HEK293 (cell line): ENCODE results near the gene MSRB1.

ENCODE experiments used
- BCL11B ChIP-seq: fragments of 450-650 bp; formaldehyde crosslinking; IDR thresholded peaks from 2 replicates; pipeline ENCODE4 v1.5.1; 2016; ENCODE audit warnings: low read depth, missing biosample characterization, missing genetic modification characterization
- KLF1 ChIP-seq: fragments of 450-650 bp; formaldehyde crosslinking; IDR thresholded peaks from 2 replicates; pipeline ENCODE4 v1.5.1; 2016; ENCODE audit warnings: missing biosample characterization, missing genetic modification characterization
- RBAK ChIP-seq: fragments of 450-650 bp; formaldehyde crosslinking; IDR thresholded peaks from 2 replicates; pipeline ENCODE4 v1.5.1; 2016; ENCODE audit warnings: missing biosample characterization, missing genetic modification characterization
- SP2 ChIP-seq: fragments of 450-650 bp; formaldehyde crosslinking; IDR thresholded peaks from 2 replicates; pipeline ENCODE4 v1.5.1; 2016; ENCODE audit warnings: missing biosample characterization, missing genetic modification characterization
- WT1 ChIP-seq: fragments of 450-650 bp; formaldehyde crosslinking; IDR thresholded peaks from 2 replicates; pipeline ENCODE4 v1.5.1; 2016; ENCODE audit warnings: missing biosample characterization, missing genetic modification characterization
- ZBTB17 ChIP-seq: fragments of 450-650 bp; formaldehyde crosslinking; IDR thresholded peaks from 2 replicates; pipeline ENCODE4 v1.5.1; 2016; ENCODE audit warnings: missing biosample characterization, missing genetic modification characterization
- ZBTB7A ChIP-seq: fragments of 450-650 bp; formaldehyde crosslinking; IDR thresholded peaks from 2 replicates; pipeline ENCODE4 v1.5.1; 2016; ENCODE audit warnings: low read depth, missing biosample characterization, missing genetic modification characterization
- ZNF140 ChIP-seq: fragments of 450-650 bp; formaldehyde crosslinking; IDR thresholded peaks from 2 replicates; pipeline ENCODE4 v1.5.1; 2016; ENCODE audit warnings: missing biosample characterization, missing genetic modification characterization
- ZNF146 ChIP-seq: fragments of 450-650 bp; formaldehyde crosslinking; IDR thresholded peaks from 2 replicates; pipeline ENCODE4 v1.5.1; 2016; ENCODE audit warnings: missing biosample characterization, missing genetic modification characterization
- ZNF157 ChIP-seq: fragments of 450-650 bp; formaldehyde crosslinking; IDR thresholded peaks from 2 replicates; pipeline ENCODE4 v1.5.1; 2016; ENCODE audit warnings: missing biosample characterization, missing genetic modification characterization
- ZNF324 ChIP-seq: fragments of 450-650 bp; formaldehyde crosslinking; IDR thresholded peaks from 2 replicates; pipeline ENCODE4 v1.5.1; 2016; ENCODE audit warnings: missing biosample characterization, missing genetic modification characterization
- ZNF354C ChIP-seq: fragments of 450-650 bp; formaldehyde crosslinking; IDR thresholded peaks from 2 replicates; pipeline ENCODE4 v1.5.1; 2016; ENCODE audit warnings: missing biosample characterization, missing genetic modification characterization, low read depth, borderline replicate concordance
- ZNF394 ChIP-seq: fragments of 450-650 bp; formaldehyde crosslinking; IDR thresholded peaks from 2 replicates; pipeline ENCODE4 v1.5.1; 2016; ENCODE audit warnings: missing biosample characterization, missing genetic modification characterization, mild to moderate bottlenecking, moderate library complexity, borderline replicate concordance
- ZNF501 ChIP-seq: fragments of 450-650 bp; formaldehyde crosslinking; IDR thresholded peaks from 2 replicates; pipeline ENCODE4 v1.5.1; 2016; ENCODE audit warnings: missing biosample characterization, missing genetic modification characterization
- ZNF629 ChIP-seq: fragments of 450-650 bp; formaldehyde crosslinking; IDR thresholded peaks from 2 replicates; pipeline ENCODE4 v1.5.1; 2017; ENCODE audit warnings: missing biosample characterization, missing genetic modification characterization
- ZNF776 ChIP-seq: fragments of 450-650 bp; formaldehyde crosslinking; IDR thresholded peaks from 2 replicates; pipeline ENCODE4 v1.5.0; 2017; ENCODE audit warnings: missing biosample characterization, missing genetic modification characterization, borderline replicate concordance
- ZNF792 ChIP-seq: fragments of 450-650 bp; formaldehyde crosslinking; IDR thresholded peaks from 2 replicates; pipeline ENCODE4 v1.5.1; 2016; ENCODE audit warnings: missing biosample characterization, missing genetic modification characterization
- ZNF837 ChIP-seq: fragments of 450-650 bp; formaldehyde crosslinking; IDR thresholded peaks from 2 replicates; pipeline ENCODE4 v1.5.1; 2016; ENCODE audit warnings: missing biosample characterization, missing genetic modification characterization
- TF ChIP-seq, protein P1 (sequence below): fragments of 450-650 bp; formaldehyde crosslinking; IDR thresholded peaks from 2 replicates; pipeline ENCODE4 v1.5.1; 2016; ENCODE audit warnings: missing biosample characterization, missing genetic modification characterization
- TF ChIP-seq, protein P2 (sequence below): fragments of 450-650 bp; formaldehyde crosslinking; IDR thresholded peaks from 2 replicates; pipeline ENCODE4 v1.5.1; 2016; ENCODE audit warnings: missing biosample characterization, missing genetic modification characterization
- TF ChIP-seq, protein P3 (sequence below): fragments of 450-650 bp; formaldehyde crosslinking; IDR thresholded peaks from 2 replicates; pipeline ENCODE4 v1.5.1; 2016; ENCODE audit warnings: missing biosample characterization, missing genetic modification characterization
- TF ChIP-seq, protein P4 (sequence below): sonication (generic); formaldehyde crosslinking; IDR thresholded peaks from 2 replicates; pipeline ENCODE4 v1.8.1; 2022; ENCODE audit warnings: mild to moderate bottlenecking, moderate library complexity, missing genetic modification reagents
- TF ChIP-seq, protein P5 (sequence below): fragments of 450-650 bp; formaldehyde crosslinking; IDR thresholded peaks from 2 replicates; pipeline ENCODE4 v1.5.1; 2016; ENCODE audit warnings: missing biosample characterization, missing genetic modification characterization
- TF ChIP-seq, protein P6 (sequence below): fragments of 450-650 bp; formaldehyde crosslinking; conservative IDR thresholded peaks from 2 replicates; pipeline ENCODE4 v1.5.1; 2016; ENCODE audit warnings: low read depth, missing biosample characterization, missing genetic modification characterization
- TF ChIP-seq, protein P7 (sequence below): fragments of 450-650 bp; formaldehyde crosslinking; IDR thresholded peaks from 2 replicates; pipeline ENCODE4 v1.5.1; 2016; ENCODE audit warnings: missing biosample characterization, missing genetic modification characterization

The MSRB1 gene

DNA sequence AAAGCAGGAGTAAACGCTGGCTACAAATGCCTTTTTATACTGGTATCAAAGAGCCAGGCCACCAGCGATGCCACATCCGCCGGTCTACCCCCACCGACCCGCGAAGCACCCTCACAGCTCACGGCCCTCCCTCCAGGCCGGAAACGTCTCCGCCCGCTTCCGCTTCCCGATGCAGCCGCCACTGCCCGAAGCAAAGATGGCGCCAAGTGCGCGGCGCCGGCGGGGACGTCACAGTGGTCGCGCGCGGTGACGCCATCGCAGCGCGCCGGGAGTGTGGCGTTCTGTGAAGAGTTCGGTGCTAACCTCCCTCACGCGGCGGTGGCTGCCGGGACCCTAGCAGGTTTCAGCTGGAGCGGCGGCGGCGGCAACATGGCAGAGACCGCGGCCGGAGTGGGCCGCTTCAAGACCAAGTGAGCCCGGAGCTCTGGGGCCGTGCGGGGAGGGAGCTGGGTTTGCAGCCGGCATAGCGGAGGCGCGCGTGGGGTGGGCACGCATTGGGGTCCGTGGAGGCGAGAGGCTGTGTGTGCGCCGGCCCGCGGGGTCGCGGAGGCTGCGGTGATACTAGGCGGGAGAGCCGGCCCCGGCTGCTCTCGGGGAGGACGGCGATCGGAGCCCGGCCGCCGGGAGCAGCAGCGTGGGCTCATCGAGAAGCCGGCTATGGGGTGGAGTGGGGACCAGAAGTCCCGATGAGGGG, 28.9 kb upstream of the MSRB1 start, which contains the start of gene TBL3 (continued):
- TF ChIP-seq, protein P1, sequence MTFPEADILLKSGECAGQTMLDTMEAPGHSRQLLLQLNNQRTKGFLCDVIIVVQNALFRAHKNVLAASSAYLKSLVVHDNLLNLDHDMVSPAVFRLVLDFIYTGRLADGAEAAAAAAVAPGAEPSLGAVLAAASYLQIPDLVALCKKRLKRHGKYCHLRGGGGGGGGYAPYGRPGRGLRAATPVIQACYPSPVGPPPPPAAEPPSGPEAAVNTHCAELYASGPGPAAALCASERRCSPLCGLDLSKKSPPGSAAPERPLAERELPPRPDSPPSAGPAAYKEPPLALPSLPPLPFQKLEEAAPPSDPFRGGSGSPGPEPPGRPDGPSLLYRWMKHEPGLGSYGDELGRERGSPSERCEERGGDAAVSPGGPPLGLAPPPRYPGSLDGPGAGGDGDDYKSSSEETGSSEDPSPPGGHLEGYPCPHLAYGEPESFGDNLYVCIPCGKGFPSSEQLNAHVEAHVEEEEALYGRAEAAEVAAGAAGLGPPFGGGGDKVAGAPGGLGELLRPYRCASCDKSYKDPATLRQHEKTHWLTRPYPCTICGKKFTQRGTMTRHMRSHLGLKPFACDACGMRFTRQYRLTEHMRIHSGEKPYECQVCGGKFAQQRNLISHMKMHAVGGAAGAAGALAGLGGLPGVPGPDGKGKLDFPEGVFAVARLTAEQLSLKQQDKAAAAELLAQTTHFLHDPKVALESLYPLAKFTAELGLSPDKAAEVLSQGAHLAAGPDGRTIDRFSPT (tag by site-specific recombination), result peak; percentile 68
- TF ChIP-seq, protein P2, sequence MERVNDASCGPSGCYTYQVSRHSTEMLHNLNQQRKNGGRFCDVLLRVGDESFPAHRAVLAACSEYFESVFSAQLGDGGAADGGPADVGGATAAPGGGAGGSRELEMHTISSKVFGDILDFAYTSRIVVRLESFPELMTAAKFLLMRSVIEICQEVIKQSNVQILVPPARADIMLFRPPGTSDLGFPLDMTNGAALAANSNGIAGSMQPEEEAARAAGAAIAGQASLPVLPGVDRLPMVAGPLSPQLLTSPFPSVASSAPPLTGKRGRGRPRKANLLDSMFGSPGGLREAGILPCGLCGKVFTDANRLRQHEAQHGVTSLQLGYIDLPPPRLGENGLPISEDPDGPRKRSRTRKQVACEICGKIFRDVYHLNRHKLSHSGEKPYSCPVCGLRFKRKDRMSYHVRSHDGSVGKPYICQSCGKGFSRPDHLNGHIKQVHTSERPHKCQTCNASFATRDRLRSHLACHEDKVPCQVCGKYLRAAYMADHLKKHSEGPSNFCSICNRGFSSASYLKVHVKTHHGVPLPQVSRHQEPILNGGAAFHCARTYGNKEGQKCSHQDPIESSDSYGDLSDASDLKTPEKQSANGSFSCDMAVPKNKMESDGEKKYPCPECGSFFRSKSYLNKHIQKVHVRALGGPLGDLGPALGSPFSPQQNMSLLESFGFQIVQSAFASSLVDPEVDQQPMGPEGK (tag by site-specific recombination), result peak; percentile 95
- TF ChIP-seq ZNF146 (tag by site-specific recombination) (peak; percentile 39), KLF1 (peak; percentile 94), ZNF776 (tag by site-specific recombination) (no peak), ZNF324 (tag by site-specific recombination) (peak; percentile 88), WT1 (peak; percentile 64), ZNF394 (peak; percentile 75; the same call in 1 of the 2 replicates), ZNF501 (tag by site-specific recombination) (peak; percentile 79), RBAK (tag by site-specific recombination) (no peak), SP2 (peak; percentile 94), ZBTB17 (tag by site-specific recombination) (peak; percentile 98), ZNF157 (no peak), ZNF140 (tag by site-specific recombination) (no peak), BCL11B (no peak), ZNF629 (tag by site-specific recombination) (peak; percentile 99), ZNF837 (tag by site-specific recombination) (no peak), ZBTB7A (tag by site-specific recombination) (peak; percentile 96), ZNF354C (tag by site-specific recombination) (no peak), ZNF792 (tag by site-specific recombination) (no peak)
- TF ChIP-seq, protein P3, sequence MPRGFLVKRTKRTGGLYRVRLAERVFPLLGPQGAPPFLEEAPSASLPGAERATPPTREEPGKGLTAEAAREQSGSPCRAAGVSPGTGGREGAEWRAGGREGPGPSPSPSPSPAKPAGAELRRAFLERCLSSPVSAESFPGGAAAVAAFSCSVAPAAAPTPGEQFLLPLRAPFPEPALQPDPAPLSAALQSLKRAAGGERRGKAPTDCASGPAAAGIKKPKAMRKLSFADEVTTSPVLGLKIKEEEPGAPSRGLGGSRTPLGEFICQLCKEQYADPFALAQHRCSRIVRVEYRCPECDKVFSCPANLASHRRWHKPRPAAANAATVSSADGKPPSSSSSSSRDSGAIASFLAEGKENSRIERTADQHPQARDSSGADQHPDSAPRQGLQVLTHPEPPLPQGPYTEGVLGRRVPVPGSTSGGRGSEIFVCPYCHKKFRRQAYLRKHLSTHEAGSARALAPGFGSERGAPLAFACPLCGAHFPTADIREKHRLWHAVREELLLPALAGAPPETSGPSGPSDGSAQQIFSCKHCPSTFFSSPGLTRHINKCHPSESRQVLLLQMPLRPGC (tag by site-specific recombination), result peak; percentile 94
- TF ChIP-seq, protein P4, sequence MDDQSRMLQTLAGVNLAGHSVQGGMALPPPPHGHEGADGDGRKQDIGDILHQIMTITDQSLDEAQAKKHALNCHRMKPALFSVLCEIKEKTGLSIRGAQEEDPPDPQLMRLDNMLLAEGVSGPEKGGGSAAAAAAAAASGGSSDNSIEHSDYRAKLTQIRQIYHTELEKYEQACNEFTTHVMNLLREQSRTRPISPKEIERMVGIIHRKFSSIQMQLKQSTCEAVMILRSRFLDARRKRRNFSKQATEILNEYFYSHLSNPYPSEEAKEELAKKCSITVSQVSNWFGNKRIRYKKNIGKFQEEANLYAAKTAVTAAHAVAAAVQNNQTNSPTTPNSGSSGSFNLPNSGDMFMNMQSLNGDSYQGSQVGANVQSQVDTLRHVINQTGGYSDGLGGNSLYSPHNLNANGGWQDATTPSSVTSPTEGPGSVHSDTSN (CRISPR knock-in tag), result peak; percentile 95
- TF ChIP-seq, protein P5, sequence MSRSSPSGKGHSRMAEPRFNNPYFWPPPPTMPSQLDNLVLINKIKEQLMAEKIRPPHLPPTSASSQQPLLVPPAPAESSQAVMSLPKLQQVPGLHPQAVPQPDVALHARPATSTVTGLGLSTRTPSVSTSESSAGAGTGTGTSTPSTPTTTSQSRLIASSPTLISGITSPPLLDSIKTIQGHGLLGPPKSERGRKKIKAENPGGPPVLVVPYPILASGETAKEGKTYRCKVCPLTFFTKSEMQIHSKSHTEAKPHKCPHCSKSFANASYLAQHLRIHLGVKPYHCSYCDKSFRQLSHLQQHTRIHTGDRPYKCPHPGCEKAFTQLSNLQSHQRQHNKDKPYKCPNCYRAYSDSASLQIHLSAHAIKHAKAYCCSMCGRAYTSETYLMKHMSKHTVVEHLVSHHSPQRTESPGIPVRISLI (tag by site-specific recombination), result no peak
- TF ChIP-seq, protein P6, sequence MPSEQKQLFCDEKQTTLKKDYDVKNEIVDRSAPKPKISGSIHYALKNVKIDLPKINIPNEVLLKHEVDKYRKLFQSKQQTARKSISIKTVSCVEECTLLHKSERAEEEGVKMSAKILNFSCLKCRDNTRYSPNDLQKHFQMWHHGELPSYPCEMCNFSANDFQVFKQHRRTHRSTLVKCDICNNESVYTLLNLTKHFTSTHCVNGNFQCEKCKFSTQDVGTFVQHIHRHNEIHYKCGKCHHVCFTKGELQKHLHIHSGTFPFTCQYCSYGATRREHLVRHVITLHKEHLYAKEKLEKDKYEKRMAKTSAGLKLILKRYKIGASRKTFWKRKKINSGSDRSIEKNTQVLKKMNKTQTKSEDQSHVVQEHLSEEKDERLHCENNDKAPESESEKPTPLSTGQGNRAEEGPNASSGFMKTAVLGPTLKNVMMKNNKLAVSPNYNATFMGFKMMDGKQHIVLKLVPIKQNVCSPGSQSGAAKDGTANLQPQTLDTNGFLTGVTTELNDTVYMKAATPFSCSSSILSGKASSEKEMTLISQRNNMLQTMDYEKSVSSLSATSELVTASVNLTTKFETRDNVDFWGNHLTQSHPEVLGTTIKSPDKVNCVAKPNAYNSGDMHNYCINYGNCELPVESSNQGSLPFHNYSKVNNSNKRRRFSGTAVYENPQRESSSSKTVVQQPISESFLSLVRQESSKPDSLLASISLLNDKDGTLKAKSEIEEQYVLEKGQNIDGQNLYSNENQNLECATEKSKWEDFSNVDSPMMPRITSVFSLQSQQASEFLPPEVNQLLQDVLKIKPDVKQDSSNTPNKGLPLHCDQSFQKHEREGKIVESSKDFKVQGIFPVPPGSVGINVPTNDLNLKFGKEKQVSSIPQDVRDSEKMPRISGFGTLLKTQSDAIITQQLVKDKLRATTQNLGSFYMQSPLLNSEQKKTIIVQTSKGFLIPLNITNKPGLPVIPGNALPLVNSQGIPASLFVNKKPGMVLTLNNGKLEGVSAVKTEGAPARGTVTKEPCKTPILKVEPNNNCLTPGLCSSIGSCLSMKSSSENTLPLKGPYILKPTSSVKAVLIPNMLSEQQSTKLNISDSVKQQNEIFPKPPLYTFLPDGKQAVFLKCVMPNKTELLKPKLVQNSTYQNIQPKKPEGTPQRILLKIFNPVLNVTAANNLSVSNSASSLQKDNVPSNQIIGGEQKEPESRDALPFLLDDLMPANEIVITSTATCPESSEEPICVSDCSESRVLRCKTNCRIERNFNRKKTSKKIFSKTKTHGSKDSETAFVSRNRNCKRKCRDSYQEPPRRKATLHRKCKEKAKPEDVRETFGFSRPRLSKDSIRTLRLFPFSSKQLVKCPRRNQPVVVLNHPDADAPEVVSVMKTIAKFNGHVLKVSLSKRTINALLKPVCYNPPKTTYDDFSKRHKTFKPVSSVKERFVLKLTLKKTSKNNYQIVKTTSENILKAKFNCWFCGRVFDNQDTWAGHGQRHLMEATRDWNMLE (tag by site-specific recombination), result peak; percentile 95
- TF ChIP-seq, protein P7, sequence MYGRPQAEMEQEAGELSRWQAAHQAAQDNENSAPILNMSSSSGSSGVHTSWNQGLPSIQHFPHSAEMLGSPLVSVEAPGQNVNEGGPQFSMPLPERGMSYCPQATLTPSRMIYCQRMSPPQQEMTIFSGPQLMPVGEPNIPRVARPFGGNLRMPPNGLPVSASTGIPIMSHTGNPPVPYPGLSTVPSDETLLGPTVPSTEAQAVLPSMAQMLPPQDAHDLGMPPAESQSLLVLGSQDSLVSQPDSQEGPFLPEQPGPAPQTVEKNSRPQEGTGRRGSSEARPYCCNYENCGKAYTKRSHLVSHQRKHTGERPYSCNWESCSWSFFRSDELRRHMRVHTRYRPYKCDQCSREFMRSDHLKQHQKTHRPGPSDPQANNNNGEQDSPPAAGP (tag by site-specific recombination), result peak; percentile 98
